GM23338 (cell line): Measurements from ENCODE around the gene TERB1.

ENCODE experiments used
- CTCF ChIP-seq, 2 experiments: fragments of 200-600 bp in 1 of 2; sonication (generic) in 1 of 2; conservative IDR thresholded peaks; 2 replicates each; pipeline versions ENCODE4 v1.5.1 to v1.6.1; 2016 to 2017; ENCODE audit warnings: antibody characterized with exemption in 2 of 2, low read depth in 2 of 2, mild to moderate bottlenecking in 2 of 2, moderate library complexity in 1 of 2
- EZH2 ChIP-seq: fragments of 200-600 bp; sonication (generic); IDR thresholded peaks from one replicate; pipeline ENCODE4 v1.8.0; 2017; ENCODE audit warnings: antibody characterized with exemption, mild to moderate bottlenecking, low read depth; ENCODE audit not compliant: unreplicated experiment

- TF ChIP-seq CTCF (conservative IDR thresholded peaks at IDR 0.05; ENCODE audit: low read depth in 2 of 2) (no peak), EZH2 (no peak)
Measured at GRCh38 chr16:66834746-66835145, 33.4 kb upstream of the TERB1 start.
